ENCODE measurements around the gene MRGPRX1. TPM values are rescaled to one million over a fixed set of nuclear protein-coding genes. Genes with fewer than 3 reads are reported as not detected.

The MRGPRX1 gene
- total and polyA plus RNA-seq, 2 donors (not counting 3 experiments of a cell fraction or from before 2014, with no cell fraction given) = not detected

- no peak overlapping the region for H3K4me3 ChIP-seq (replicated peaks in 1 of 3; ENCODE audit: insufficient read depth in 1 of 3, low read depth in 1 of 3, low read length in 3 of 3)
- POLR2A ChIA-PET = no interaction called here
Observed at GRCh38 chr11:18912883-18913282, 26.3 kb downstream of the MRGPRX1 start.

DNA sequence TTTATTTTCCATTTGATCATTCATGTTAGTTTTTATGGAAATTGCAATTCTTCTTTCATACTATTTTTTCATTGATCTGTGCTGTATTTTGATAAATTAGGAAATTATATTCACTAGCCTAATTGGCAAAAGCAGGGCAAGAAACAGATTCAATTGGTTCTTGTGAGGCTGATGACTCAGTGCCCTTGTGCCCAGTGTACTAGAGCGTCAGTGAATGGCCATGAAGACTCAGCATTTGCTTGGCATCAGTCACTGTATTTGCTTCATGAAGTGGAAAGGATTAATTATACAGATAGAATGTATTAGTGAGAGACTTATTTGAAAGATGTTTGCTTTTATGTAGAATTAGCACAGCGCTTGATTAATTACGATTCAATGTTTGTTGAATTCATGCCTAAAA, 31.8 kb downstream of the MRGPRX1 start:
- Histone ChIP-seq H3K4me2 (ENCODE audit: insufficient read depth, low read length) (no peak overlapping the region), H3K36me3 (ENCODE audit: control insufficient read depth in 2 of 2, extremely low read depth in 1 of 2, insufficient read depth in 2 of 2, low read length in 2 of 2) (no peaks in the 10 kb centered on the region), H3K27me3 (ENCODE audit: control insufficient read depth in 2 of 2, insufficient read depth in 2 of 2, low read length in 2 of 2) (peaks cover 0 to 4% of the 10 kb centered on the region in 2 experiments), H3K27ac (ENCODE audit: insufficient read depth, low read depth, low read length) (no peak overlapping the region), H3K9ac (replicated peaks; ENCODE audit: extremely low read depth, insufficient read depth, low read length) (no peak overlapping the region), H3K9me1 (replicated peaks; ENCODE audit: control insufficient read depth, extremely low read depth, insufficient read depth, low read length) (no peaks in the 10 kb centered on the region), H3K4me1 (ENCODE audit: control insufficient read depth, extremely low read depth, insufficient read depth, low read length) (no peaks in the 10 kb centered on the region), H3K4me3 (replicated peaks in 1 of 3; ENCODE audit: insufficient read depth in 1 of 3, low read depth in 1 of 3, low read length in 3 of 3) (no peak overlapping the region), H2AFZ (ENCODE audit: low read depth, low read length) (no peak overlapping the region), H3K79me2 (ENCODE audit: control insufficient read depth, insufficient read depth, low read length) (no peaks in the 10 kb centered on the region), H4K20me1 (replicated peaks; ENCODE audit: control insufficient read depth, extremely low read depth, insufficient read depth, low read length) (no peaks in the 10 kb centered on the region), H3K9me3 (replicated peaks; ENCODE audit: control insufficient read depth, insufficient read depth, low read length) (no peaks in the 10 kb centered on the region)
- dilution Hi-C loops (cut with MboI; ENCODE audit: extremely low pct_ligation_motif_present, low sequenced_read_pairs) (no loop called here), intact Hi-C loops (cut with micrococcal nuclease) (no loop called here)
- no TSS peak for BruUV-seq (replicated peaks)
- FAIRE-seq = no peak
- TF ChIP-seq MYC (IDR thresholded peaks at IDR 0.05; ENCODE audit: low read depth, low read length) (no peak), POLR2AphosphoS5 (IDR thresholded peaks at IDR 0.05; ENCODE audit: insufficient read depth, low read depth, low read length) (no peak), POLR2A (IDR thresholded peaks at IDR 0.05; ENCODE audit: low read depth, low read length) (no peak), GATA2 (IDR thresholded peaks at IDR 0.05; ENCODE audit: insufficient read depth, insufficient read length, low read depth, low read length) (no peak), FOS (IDR thresholded peaks at IDR 0.05; ENCODE audit: borderline replicate concordance, insufficient read depth, low read length) (no peak), EZH2 (IDR thresholded peaks at IDR 0.05; ENCODE audit: borderline replicate concordance, low read depth, low read length, severe bottlenecking) (no peak), JUN (IDR thresholded peaks at IDR 0.05; ENCODE audit: borderline replicate concordance, insufficient read depth, insufficient read length, low read depth) (no peak)
- TF ChIP-seq, protein P1, sequence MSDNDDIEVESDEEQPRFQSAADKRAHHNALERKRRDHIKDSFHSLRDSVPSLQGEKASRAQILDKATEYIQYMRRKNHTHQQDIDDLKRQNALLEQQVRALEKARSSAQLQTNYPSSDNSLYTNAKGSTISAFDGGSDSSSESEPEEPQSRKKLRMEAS (IDR thresholded peaks at IDR 0.05; ENCODE audit: insufficient read depth, insufficient read length) = no peak
- TF ChIP-seq, protein P2, sequence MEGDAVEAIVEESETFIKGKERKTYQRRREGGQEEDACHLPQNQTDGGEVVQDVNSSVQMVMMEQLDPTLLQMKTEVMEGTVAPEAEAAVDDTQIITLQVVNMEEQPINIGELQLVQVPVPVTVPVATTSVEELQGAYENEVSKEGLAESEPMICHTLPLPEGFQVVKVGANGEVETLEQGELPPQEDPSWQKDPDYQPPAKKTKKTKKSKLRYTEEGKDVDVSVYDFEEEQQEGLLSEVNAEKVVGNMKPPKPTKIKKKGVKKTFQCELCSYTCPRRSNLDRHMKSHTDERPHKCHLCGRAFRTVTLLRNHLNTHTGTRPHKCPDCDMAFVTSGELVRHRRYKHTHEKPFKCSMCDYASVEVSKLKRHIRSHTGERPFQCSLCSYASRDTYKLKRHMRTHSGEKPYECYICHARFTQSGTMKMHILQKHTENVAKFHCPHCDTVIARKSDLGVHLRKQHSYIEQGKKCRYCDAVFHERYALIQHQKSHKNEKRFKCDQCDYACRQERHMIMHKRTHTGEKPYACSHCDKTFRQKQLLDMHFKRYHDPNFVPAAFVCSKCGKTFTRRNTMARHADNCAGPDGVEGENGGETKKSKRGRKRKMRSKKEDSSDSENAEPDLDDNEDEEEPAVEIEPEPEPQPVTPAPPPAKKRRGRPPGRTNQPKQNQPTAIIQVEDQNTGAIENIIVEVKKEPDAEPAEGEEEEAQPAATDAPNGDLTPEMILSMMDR (IDR thresholded peaks at IDR 0.05; ENCODE audit: extremely low read depth in 1 of 2, insufficient read depth in 1 of 2, low read depth in 1 of 2, low read length in 2 of 2) = no peak
- no peak for DNase-seq (ENCODE audit: low read depth, low spot score)
- POLR2A ChIA-PET = no interaction called here
- CTCF ChIA-PET = no interaction called here

More at GRCh38 chr11:18912883-18913282, 26.3 kb downstream of the MRGPRX1 start:
- Histone ChIP-seq H3K4me1 (ENCODE audit: control insufficient read depth, extremely low read depth, insufficient read depth, low read length) (no peaks in the 10 kb centered on the region), H3K9ac (replicated peaks; ENCODE audit: extremely low read depth, insufficient read depth, low read length) (no peak overlapping the region), H4K20me1 (replicated peaks; ENCODE audit: control insufficient read depth, extremely low read depth, insufficient read depth, low read length) (no peaks in the 10 kb centered on the region), H3K4me2 (ENCODE audit: insufficient read depth, low read length) (no peak overlapping the region), H2AFZ (ENCODE audit: low read depth, low read length) (no peak overlapping the region), H3K9me3 (replicated peaks; ENCODE audit: control insufficient read depth, insufficient read depth, low read length) (no peaks in the 10 kb centered on the region), H3K79me2 (ENCODE audit: control insufficient read depth, insufficient read depth, low read length) (no peaks in the 10 kb centered on the region), H3K27ac (ENCODE audit: insufficient read depth, low read depth, low read length) (no peak overlapping the region), H3K9me1 (replicated peaks; ENCODE audit: control insufficient read depth, extremely low read depth, insufficient read depth, low read length) (no peaks in the 10 kb centered on the region), H3K36me3 (ENCODE audit: control insufficient read depth in 2 of 2, extremely low read depth in 1 of 2, insufficient read depth in 2 of 2, low read length in 2 of 2) (no peaks in the 10 kb centered on the region), H3K27me3 (ENCODE audit: control insufficient read depth in 2 of 2, insufficient read depth in 2 of 2, low read length in 2 of 2) (peaks cover 3 to 4% of the 10 kb centered on the region in 2 experiments)
- CTCF ChIA-PET = no interaction called here
- no TSS peak for BruUV-seq (replicated peaks)
- FAIRE-seq (no peak), DNase-seq (ENCODE audit: low read depth, low spot score) (no peak)
- TF ChIP-seq POLR2A (IDR thresholded peaks at IDR 0.05; ENCODE audit: low read depth, low read length) = no peak
- TF ChIP-seq POLR2AphosphoS5 (IDR thresholded peaks at IDR 0.05; ENCODE audit: insufficient read depth, low read depth, low read length) = no peak
- no peak for TF ChIP-seq FOS (IDR thresholded peaks at IDR 0.05; ENCODE audit: borderline replicate concordance, insufficient read depth, low read length)
- TF ChIP-seq GATA2 (IDR thresholded peaks at IDR 0.05; ENCODE audit: insufficient read depth, insufficient read length, low read depth, low read length) = no peak
- TF ChIP-seq MYC (IDR thresholded peaks at IDR 0.05; ENCODE audit: low read depth, low read length) = no peak
- no peak for TF ChIP-seq EZH2 (IDR thresholded peaks at IDR 0.05; ENCODE audit: borderline replicate concordance, low read depth, low read length, severe bottlenecking)
- dilution Hi-C loops (cut with MboI; ENCODE audit: extremely low pct_ligation_motif_present, low sequenced_read_pairs) (no loop called here), intact Hi-C loops (cut with micrococcal nuclease) (no loop called here)

Measured in endothelial cell of umbilical vein (primary cell).